ENCODE data around the gene ZNF804A.

DNA sequence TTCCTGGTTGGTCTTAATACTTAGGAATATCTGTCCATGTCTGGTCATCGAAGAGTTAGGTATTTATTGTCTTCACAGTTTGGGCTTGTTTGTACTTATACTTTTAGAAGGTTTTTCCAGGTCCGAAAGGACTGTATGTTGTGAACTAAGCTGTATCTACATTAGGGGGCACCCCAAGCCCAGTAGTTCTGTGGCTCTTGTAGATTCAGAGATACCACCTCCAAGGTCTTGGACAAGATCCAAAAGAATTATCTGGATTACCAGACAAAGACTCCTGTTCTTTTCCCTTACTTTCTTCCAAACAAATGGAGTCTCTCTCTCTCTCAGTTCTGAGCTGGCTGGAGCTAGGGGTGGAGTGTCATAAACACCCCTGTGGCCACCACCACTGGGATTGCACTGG, 328.7 kb downstream of the ZNF804A start:
- TF ChIP-seq ELF4 (IDR thresholded peaks at IDR 0.05): no peak
- TF ChIP-seq TARDBP (IDR thresholded peaks at IDR 0.05): no peak
- TF ChIP-seq FOXM1 (IDR thresholded peaks at IDR 0.05; ENCODE audit: borderline replicate concordance): no peak
- TF ChIP-seq SP1 (IDR thresholded peaks at IDR 0.05): no peak
- TF ChIP-seq ARNT (IDR thresholded peaks at IDR 0.05): no peak
- no peak for TF ChIP-seq ZNF384 (IDR thresholded peaks at IDR 0.05)
- no peak for TF ChIP-seq NFRKB (IDR thresholded peaks at IDR 0.05)
- no peak for TF ChIP-seq HDGF (IDR thresholded peaks at IDR 0.05; ENCODE audit: borderline replicate concordance)
- no peak for TF ChIP-seq FOXA1 (IDR thresholded peaks at IDR 0.05)
- no peak for TF ChIP-seq SUZ12 (IDR thresholded peaks at IDR 0.05)
- TF ChIP-seq FOXK2 (IDR thresholded peaks at IDR 0.05): no peak

All from HEK293T (cell line).